Kidney (tissue), 14 donors: ENCODE results near the gene CDC34. TPM values are rescaled to one million over a fixed set of nuclear protein-coding genes. Genes with fewer than 3 reads are reported as not detected.
A peak's percentile ranks its signal among the peaks of the same experiment; 100 is the strongest.

Source experiments
- DNase-seq, 5 donors: peaks; one replicate each; pipeline ENCODE4 v3.0.0-alpha.2; 2013 to 2020
- FAIRE-seq: peaks from 2 replicates; lab custom pipeline; 2012; peaks lifted over from hg19 to GRCh38; lab: Jason Lieb, UNC
- H3K27ac ChIP-seq, 2 donors: one replicate each; pipeline ENCODE4 v1.7.0; 2013; ENCODE audit warnings: low read depth in 2 of 2, low read length in 2 of 2, inconsistent platforms in 1 of 2
- H3K27me3 ChIP-seq: one replicate; pipeline ENCODE4 v1.7.1; 2013; ENCODE audit warnings: low read length, inconsistent platforms; ENCODE audit not compliant: control insufficient read depth, insufficient read depth
- H3K36me3 ChIP-seq, 3 donors: one replicate each; pipeline versions ENCODE4 v1.7.0 to v1.7.1; 2013; ENCODE audit warnings: low read length in 3 of 3, control low read depth in 1 of 3, inconsistent platforms in 1 of 3; ENCODE audit not compliant: insufficient read depth in 3 of 3, control insufficient read depth in 2 of 3
- H3K4me1 ChIP-seq, 3 donors: one replicate each; pipeline versions ENCODE4 v1.7.0 to v1.7.1; 2013; ENCODE audit warnings: low read length in 3 of 3, inconsistent platforms in 1 of 3, low read depth in 1 of 3; ENCODE audit not compliant: control insufficient read depth in 2 of 3, insufficient read depth in 2 of 3
- H3K4me3 ChIP-seq, 3 donors: one replicate each; pipeline versions ENCODE4 v1.7.0 to v1.8.1; 2013; ENCODE audit warnings: low read length in 3 of 3, control low read depth in 1 of 3, inconsistent platforms in 1 of 3
- H3K9ac ChIP-seq, 3 donors: one replicate each; pipeline versions ENCODE4 v1.7.0 to v1.7.1; 2013; ENCODE audit warnings: low read length in 3 of 3, control low read depth in 1 of 3, inconsistent platforms in 1 of 3
- H3K9me3 ChIP-seq, 3 donors: one replicate each; pipeline versions ENCODE4 v1.7.0 to v1.7.1; 2013; ENCODE audit warnings: low read length in 3 of 3, control low read depth in 1 of 3, inconsistent platforms in 1 of 3; ENCODE audit not compliant: control insufficient read depth in 2 of 3, insufficient read depth in 1 of 3
- intact Hi-C: fragments of 100-400 bp; cut with DNase I; formaldehyde crosslinking; loops from one replicate; pipeline ENCODE4 v1.11.1; 2022
- polyA plus RNA-seq: library from polyadenylated mRNA; stranded (reverse); fragments of 350-450 nt; fragmentation: Illumina TruSeq; extraction: RNeasy Lipid Tissue Mini Kit (QIAGEN cat#74804); gene quantifications from one replicate; pipeline ENCODE4 v1.2.3, GENCODE V29; 2014; ENCODE audit warnings: low read depth, low replicate concordance; ENCODE audit not compliant: insufficient read depth
- total RNA-seq: library from RNA; stranded (reverse); fragmentation: NEBNext Ultra II Directional; extraction: Animal tissue kit (Norgen Biotek cat#: 25700); gene quantifications from one replicate; pipeline ENCODE4 v1.2.1, GENCODE V29; 2021
- TF ChIP-seq, protein P1 (sequence below): IDR thresholded peaks from 3 replicates; pipeline ENCODE4 v1.5.1; 2012; ENCODE audit warnings: mild to moderate bottlenecking, moderate library complexity, borderline replicate concordance; ENCODE audit not compliant: insufficient read depth; ENCODE audit errors: extremely low read depth
- donor health status: control.
- donor health status: control.
- donor health status: control.
- donor health status: control.
- donor health status: control.
- donor health status: DM: yes; HTN: yes; CAD: no.
- donor health status: Normal renal cell carcinoma (clear cell type).

CDC34 gene
- total and polyA plus RNA-seq, 2 donors from 2014 or later, result 33.8 to 72.3 TPM

DNA sequence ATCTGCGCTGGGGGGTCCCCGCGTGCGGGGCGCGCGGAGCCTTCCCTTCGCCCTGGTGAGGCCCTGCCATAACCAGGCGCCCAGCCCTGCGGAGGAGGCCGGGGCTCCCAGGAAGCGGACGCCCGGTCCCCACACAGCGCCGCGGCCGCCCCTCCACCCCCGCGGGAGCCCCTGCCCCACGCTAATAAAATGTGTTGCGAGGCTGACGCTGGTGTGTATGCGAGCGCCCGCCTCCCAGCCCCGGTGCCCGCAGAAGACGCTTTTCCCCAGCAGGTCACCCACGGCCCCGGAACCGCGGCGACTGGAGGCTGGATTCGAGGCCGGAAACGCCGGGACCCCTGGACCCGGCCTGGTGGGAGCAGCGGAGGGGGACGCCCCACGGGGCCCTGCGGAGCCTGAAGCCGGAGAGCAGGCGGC lies 12.1 kb upstream of the CDC34 start:
- no peak for FAIRE-seq
- H3K4me3 ChIP-seq, result no peak overlapping the region
- peaks cover 0 to 7% (median 3%) of the 10 kb centered on the region in 3 donors for H3K4me1 ChIP-seq
- no peaks in the 10 kb centered on the region for H3K27me3 ChIP-seq
- intact Hi-C loops, result no loop called here
- peak in 1 of 5 donors; percentile 72 for DNase-seq
- no peak overlapping the region for H3K27ac ChIP-seq
- H3K9me3 ChIP-seq, result no peaks in the 10 kb centered on the region
- no peak overlapping the region for H3K9ac ChIP-seq
- no peaks in the 10 kb centered on the region for H3K36me3 ChIP-seq
- TF ChIP-seq, protein P1, sequence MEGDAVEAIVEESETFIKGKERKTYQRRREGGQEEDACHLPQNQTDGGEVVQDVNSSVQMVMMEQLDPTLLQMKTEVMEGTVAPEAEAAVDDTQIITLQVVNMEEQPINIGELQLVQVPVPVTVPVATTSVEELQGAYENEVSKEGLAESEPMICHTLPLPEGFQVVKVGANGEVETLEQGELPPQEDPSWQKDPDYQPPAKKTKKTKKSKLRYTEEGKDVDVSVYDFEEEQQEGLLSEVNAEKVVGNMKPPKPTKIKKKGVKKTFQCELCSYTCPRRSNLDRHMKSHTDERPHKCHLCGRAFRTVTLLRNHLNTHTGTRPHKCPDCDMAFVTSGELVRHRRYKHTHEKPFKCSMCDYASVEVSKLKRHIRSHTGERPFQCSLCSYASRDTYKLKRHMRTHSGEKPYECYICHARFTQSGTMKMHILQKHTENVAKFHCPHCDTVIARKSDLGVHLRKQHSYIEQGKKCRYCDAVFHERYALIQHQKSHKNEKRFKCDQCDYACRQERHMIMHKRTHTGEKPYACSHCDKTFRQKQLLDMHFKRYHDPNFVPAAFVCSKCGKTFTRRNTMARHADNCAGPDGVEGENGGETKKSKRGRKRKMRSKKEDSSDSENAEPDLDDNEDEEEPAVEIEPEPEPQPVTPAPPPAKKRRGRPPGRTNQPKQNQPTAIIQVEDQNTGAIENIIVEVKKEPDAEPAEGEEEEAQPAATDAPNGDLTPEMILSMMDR, result no peak

DNA sequence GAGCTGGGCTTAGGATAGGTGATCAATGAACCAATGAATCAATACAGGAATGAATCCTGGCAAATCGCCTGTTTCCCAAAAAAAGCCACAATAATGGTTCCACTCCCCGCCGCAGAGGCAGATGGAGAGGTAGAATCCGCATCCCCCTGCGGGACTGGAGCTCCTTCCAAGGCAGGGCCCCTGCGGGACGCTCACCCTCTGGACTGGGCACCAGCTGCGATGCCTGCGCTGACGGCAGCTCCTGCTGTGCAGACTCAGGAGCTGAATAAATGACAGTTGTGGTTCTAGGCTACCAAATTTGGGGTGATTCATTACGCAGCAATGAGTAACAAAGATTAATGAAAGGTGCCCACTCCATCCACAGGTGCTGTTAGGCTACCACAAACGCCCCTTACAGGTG lies 8.8 kb upstream of the CDC34 start:
- no peaks in the 10 kb centered on the region for H3K27me3 ChIP-seq
- no peaks in the 10 kb centered on the region for H3K9me3 ChIP-seq
- no peaks in the 10 kb centered on the region for H3K36me3 ChIP-seq
- no peak overlapping the region for H3K27ac ChIP-seq
- FAIRE-seq (no peak), DNase-seq (no peak)
- H3K9ac ChIP-seq, result no peak overlapping the region
- intact Hi-C loops, result no loop called here
- H3K4me1 ChIP-seq, result no peaks in the 10 kb centered on the region
- TF ChIP-seq, protein P1, result no peak
- H3K4me3 ChIP-seq, result no peak overlapping the region

DNA sequence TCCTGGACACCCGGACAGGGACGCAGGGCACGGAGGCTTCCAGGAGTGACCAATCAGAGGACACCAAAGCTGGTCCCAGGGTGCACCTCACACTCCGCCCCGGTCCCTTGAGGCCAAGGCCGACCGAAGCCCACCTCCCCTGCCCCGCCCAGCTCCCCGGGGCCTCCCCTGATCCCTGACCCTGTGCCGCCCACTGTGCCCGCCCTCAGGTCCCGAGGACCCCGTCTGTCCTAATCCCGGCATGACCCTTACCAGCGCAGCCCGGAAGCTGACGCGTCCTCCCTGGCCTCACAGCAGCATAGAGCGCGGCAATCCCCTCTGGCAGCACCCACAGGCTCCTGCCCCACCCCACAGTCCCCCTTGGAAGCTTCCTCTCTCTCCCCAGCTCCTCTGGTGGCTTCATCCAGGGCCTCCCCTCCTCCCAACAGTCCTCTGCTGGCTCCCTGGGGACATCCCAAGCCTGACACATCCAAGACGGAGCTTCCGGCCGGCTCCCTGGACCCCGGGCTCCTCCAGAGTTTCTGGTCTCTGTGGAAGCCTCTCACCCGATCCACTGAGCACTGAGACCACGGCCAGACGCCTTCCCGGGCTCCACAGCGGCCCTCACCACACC lies 7.4 kb upstream of the CDC34 start:
- H3K9ac ChIP-seq, result no peak overlapping the region
- DNase-seq, result peak in 1 of 5 donors; percentile 81
- no peak for FAIRE-seq
- H3K27ac ChIP-seq, result no peak overlapping the region
- no peaks in the 10 kb centered on the region for H3K4me1 ChIP-seq
- TF ChIP-seq, protein P1, result no peak
- H3K9me3 ChIP-seq, result no peaks in the 10 kb centered on the region
- H3K27me3 ChIP-seq, result no peaks in the 10 kb centered on the region
- H3K4me3 ChIP-seq, result no peak overlapping the region
- intact Hi-C loops, result no loop called here
- no peaks in the 10 kb centered on the region for H3K36me3 ChIP-seq

DNA sequence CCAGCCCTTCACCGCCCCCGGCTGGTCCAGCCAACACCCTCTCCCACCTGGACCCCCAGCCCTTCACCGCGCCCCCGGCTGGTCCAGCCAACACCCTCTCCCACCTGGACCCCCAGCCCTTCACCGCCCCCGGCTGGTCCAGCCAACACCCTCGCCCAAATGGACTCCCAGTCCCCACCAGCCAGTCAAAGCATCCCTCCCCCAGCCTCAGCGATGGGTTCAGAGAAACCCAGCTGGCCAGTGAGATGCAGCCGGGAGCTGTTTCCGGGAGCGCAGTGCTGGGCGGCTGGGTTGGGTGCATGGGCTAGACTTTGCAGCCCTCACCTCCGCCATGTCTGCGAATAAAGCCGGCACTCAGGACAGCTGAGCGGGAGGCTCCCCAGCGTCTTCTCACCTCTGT lies 6.5 kb upstream of the CDC34 start:
- Histone ChIP-seq H3K36me3 (no peaks in the 10 kb centered on the region), H3K4me1 (no peaks in the 10 kb centered on the region), H3K27ac (no peak overlapping the region), H3K9me3 (no peaks in the 10 kb centered on the region), H3K4me3 (no peak overlapping the region), H3K27me3 (no peaks in the 10 kb centered on the region), H3K9ac (no peak overlapping the region)
- intact Hi-C loops, result no loop called here
- DNase-seq, result peak in 1 of 5 donors; percentile 80
- no peak for FAIRE-seq
- TF ChIP-seq, protein P1, result no peak
